ENCODE measurements around the gene PPP3CA.

Gene PPP3CA

GRCh38 chr4:101221294-101221693 is 126.0 kb downstream of the PPP3CA start:
- TF ChIP-seq CTCF (conservative IDR thresholded peaks at IDR 0.05; ENCODE audit: low read depth, low read length), result no peak
- H3K36me3 ChIP-seq (ENCODE audit: insufficient read depth), result no peaks in the 10 kb centered on the region
- H4K20me1 ChIP-seq (ENCODE audit: insufficient read depth), result no peaks in the 10 kb centered on the region

GRCh38 chr4:101218894-101219293 is 128.4 kb downstream of the PPP3CA start:
- Histone ChIP-seq H3K79me2 (ENCODE audit: insufficient read depth, low read depth) (peaks cover 8% of the 10 kb centered on the region; the same call in 1 of the 2 replicates), H4K20me1 (ENCODE audit: insufficient read depth) (no peaks in the 10 kb centered on the region), H3K4me3 (IDR thresholded peaks at IDR 0.05; ENCODE audit: insufficient read depth, low read depth, low read length) (no peak overlapping the region), H3K4me2 (no peak overlapping the region), H3K36me3 (ENCODE audit: insufficient read depth) (no peaks in the 10 kb centered on the region), H3K9ac (no peak overlapping the region), H3K4me1 (ENCODE audit: low read depth, poor library complexity, severe bottlenecking) (no peaks in the 10 kb centered on the region), H3K27ac (no peak overlapping the region), H3K27me3 (ENCODE audit: insufficient read depth, low read depth) (no peaks in the 10 kb centered on the region), H2AFZ (ENCODE audit: low read depth) (no peak overlapping the region)
- no peak for TF ChIP-seq CTCF (conservative IDR thresholded peaks at IDR 0.05; ENCODE audit: low read depth, low read length)

More at GRCh38 chr4:101221294-101221693, 126.0 kb downstream of the PPP3CA start:
- Histone ChIP-seq H3K79me2 (ENCODE audit: insufficient read depth, low read depth) (peaks cover 8% of the 10 kb centered on the region; the same call in 1 of the 2 replicates), H3K4me1 (ENCODE audit: low read depth, poor library complexity, severe bottlenecking) (no peaks in the 10 kb centered on the region), H3K4me3 (IDR thresholded peaks at IDR 0.05; ENCODE audit: insufficient read depth, low read depth, low read length) (no peak overlapping the region), H3K27ac (no peak overlapping the region), H3K4me2 (no peak overlapping the region), H3K27me3 (ENCODE audit: insufficient read depth, low read depth) (no peaks in the 10 kb centered on the region), H2AFZ (ENCODE audit: low read depth) (no peak overlapping the region), H3K9ac (no peak overlapping the region)

- Histone ChIP-seq H3K4me3 (IDR thresholded peaks at IDR 0.05; ENCODE audit: insufficient read depth, low read depth, low read length) (no peak overlapping the region), H3K9ac (no peak overlapping the region), H3K79me2 (ENCODE audit: insufficient read depth, low read depth) (peaks cover 8% of the 10 kb centered on the region; the same call in 1 of the 2 replicates), H3K4me2 (no peak overlapping the region), H3K27ac (no peak overlapping the region), H4K20me1 (ENCODE audit: insufficient read depth) (no peaks in the 10 kb centered on the region), H3K4me1 (ENCODE audit: low read depth, poor library complexity, severe bottlenecking) (no peaks in the 10 kb centered on the region), H2AFZ (ENCODE audit: low read depth) (no peak overlapping the region), H3K36me3 (ENCODE audit: insufficient read depth) (no peaks in the 10 kb centered on the region), H3K27me3 (ENCODE audit: insufficient read depth, low read depth) (no peaks in the 10 kb centered on the region)
- no peak for TF ChIP-seq CTCF (conservative IDR thresholded peaks at IDR 0.05; ENCODE audit: low read depth, low read length)
Measured at GRCh38 chr4:101218346-101218745, 129.0 kb downstream of the PPP3CA start.

- Histone ChIP-seq H3K4me2 (no peak overlapping the region), H3K27me3 (ENCODE audit: insufficient read depth, low read depth) (no peaks in the 10 kb centered on the region), H3K4me3 (IDR thresholded peaks at IDR 0.05; ENCODE audit: insufficient read depth, low read depth, low read length) (no peak overlapping the region), H3K9ac (no peak overlapping the region), H3K27ac (no peak overlapping the region), H2AFZ (ENCODE audit: low read depth) (no peak overlapping the region), H3K4me1 (ENCODE audit: low read depth, poor library complexity, severe bottlenecking) (no peaks in the 10 kb centered on the region), H3K79me2 (ENCODE audit: insufficient read depth, low read depth) (peaks cover 8% of the 10 kb centered on the region; the same call in 1 of the 2 replicates), H3K36me3 (ENCODE audit: insufficient read depth) (no peaks in the 10 kb centered on the region), H4K20me1 (ENCODE audit: insufficient read depth) (no peaks in the 10 kb centered on the region)
- TF ChIP-seq CTCF (conservative IDR thresholded peaks at IDR 0.05; ENCODE audit: low read depth, low read length), result no peak
Measured at GRCh38 chr4:101217353-101218031, 129.8 kb downstream of the PPP3CA start.

All from KMS-11 (cell line).